Pons (tissue), 1 donor: ENCODE data around the gene CAMSAP1.
"Not testable (repeated sequence)": the region's sequence is repeated elsewhere in the genome, so short reads cannot be mapped to it uniquely, and the experiment has no call there.

Experiments used
- DNase-seq: peaks from one replicate; pipeline ENCODE4 v3.0.0-alpha.2; 2016; ENCODE audit warnings: low spot score

CAMSAP1 gene

DNA sequence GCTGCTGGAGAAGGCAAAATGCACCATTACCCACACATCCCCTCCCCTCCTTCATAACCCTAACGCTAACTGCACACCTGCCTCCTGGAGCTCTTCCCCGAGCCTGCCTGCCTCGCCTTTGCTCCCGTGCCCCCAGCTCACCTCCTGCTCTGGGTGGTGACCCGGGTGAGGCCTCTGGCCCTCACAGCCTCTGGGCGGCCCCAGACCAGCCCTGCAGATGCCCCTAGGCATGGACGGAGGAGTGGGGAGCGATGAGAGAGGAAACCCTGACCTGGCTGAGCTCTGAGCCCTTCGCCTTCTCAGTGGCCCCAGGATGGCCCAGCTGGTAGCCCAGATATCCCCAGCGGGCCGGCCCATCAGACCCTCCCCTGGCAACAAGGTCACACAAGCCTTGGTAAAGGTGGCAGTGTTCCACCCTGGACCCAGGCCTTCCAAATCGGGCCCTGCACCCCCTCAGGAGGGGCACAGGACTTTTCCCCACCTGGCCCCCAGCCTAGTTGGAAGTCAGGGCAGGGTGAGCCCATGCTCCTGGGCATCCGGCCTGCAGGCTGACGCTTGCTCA, 14.5 kb upstream of the CAMSAP1 start:
- DNase-seq: no peak

GRCh38 chr9:135920973-135921585, 13.7 kb upstream of the CAMSAP1 start:
- DNase-seq: no peak

DNA sequence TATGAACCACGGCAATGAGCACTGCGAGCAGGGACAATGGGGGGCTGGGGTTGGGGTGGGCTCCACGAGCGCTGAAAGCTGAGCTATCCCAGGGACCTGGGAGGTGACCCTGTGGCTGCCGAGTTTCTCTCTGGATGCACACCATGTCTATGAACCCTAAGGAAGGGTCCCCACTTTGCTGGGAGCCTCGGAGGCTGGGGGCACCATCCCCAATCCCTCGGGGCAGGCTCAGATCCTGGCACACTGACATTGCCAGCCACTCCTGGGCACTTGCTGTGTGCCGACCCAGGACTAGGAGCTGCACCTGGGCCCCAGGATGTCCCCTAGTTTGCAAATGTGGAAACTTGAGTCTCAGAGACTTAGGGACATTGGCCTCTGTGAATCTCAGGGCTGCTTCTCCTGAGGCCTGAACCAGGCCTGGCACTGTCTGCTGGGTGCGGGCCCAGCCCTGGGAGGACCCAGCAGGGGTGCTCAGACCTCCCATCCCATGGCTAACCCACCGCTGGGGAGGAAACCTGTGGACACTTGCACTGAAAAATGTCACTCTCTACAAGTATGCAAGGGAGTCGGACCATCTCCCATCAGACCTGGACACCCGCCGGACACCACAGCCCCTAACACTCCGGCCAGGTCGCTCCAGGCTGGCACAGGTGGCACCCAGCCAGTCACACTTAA, 13.0 kb upstream of the CAMSAP1 start:
- DNase-seq: no peak

DNA sequence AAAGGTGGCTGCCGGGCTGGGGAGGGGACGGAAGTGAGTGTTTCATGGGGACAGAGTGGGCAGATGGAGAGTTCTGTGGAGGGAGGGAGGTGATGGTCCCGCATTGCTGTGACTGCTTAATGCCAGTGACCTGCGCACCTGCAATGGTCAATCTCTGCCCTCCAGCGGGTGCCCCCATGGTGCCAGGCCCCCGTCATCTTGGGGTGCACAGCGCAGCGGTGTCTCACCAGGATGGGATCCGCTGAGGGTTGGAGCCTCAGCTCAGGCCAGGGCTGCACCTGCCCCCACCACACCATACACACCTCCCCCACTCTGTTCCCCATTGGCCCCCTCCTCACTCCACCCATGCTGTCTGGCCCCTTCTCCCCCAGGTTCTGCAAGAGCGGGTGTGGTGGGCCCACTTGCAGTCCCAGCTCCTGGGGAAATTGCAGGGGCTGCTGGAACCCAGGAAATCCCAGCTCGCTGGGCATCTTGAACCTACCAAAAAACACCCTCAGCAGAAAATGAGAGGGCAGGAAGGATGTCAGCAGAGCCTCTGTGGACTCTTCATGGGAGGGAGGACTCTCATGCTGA, 12.1 kb upstream of the CAMSAP1 start:
- no peak for DNase-seq

DNA sequence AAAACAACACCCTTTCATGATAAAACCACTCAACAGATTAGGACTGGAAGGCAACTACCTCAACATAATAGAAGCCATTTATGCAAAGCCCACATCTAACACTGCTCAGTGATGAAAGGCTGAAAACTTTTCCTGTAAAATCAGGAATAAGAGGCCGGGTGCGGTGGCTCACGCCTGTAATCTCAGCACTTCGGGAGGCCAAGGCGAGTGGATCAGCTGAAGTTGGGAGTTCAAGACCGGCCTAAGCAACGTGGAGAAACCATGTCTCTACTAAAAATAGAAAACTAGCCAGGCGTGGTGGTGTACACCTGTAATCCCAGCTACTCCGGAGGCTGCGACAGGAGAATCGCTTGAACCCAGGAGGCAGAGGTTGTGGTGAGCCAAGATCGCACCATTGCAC, 8.9 kb upstream of the CAMSAP1 start:
- not testable (repeated sequence) for DNase-seq

DNA sequence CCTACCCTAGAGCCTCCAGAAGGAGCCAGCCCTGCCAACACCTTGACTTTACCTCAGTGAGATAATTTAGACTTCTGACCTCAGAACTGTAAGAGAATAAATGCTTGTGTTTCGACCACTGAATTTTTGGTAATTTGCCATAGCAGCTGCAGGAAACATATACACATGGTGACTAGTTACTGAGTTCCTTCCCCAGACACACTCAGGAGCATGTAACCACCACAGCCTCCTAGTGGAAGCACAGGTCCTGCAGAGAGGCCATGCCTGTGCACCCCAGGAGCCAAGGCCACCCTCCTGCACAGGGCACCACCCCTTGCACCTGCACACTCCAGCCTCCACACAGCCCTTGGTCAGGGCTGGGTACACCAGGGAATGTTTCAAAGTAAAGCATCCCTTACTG, 7.6 kb upstream of the CAMSAP1 start:
- DNase-seq: no peak

DNA sequence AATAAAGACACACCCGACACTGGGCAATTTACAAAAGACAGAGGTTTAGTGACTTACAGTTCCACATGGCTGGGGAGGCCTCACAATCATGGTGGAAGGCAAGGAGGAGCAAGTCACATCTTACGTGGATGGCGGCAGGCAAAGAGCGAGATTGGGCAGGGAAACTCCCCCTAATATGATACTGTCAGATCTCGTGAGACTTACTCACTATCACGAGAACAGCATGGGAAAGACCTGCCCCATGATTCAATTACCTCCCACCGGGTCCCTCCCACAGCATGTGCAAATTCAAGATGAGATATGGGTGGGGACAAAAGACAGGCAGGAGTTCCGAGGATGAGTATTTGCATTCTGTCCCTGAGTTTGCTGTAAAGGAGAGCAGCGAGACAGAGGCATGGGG, 3.9 kb upstream of the CAMSAP1 start:
- DNase-seq: not testable (repeated sequence)

DNA sequence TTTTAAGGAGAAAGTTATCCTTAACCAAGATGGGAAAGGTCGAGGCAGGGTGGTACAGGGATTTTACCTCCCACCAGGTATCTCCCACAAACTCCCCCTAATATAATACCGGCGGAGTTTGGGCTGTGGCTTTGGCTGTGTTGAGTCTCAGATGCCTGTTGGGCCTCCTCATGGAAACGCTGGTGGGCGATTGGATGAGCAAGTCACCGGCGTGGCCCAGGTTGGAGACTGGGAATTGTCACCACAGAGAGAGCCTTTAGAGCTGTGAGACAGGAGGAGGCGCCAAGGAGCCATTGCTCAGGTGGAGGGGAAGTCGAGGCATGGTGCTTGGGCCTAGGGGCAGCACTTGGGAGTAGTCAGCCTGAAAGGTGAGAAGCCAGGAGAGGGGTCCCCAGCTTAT, 3.4 kb upstream of the CAMSAP1 start:
- DNase-seq: no peak

- DNase-seq: no peak
These were observed 2.9 kb upstream of the CAMSAP1 start for GRCh38 chr9:135910216-135910615.

- no peak for DNase-seq
These were observed 2.0 kb upstream of the CAMSAP1 start for GRCh38 chr9:135909371-135909770.

GRCh38 chr9:135908754-135909204, 1.4 kb upstream of the CAMSAP1 start:
- no peak for DNase-seq

- DNase-seq: no peak
These were observed 877 bp upstream of the CAMSAP1 start for GRCh38 chr9:135908093-135908753.

DNA sequence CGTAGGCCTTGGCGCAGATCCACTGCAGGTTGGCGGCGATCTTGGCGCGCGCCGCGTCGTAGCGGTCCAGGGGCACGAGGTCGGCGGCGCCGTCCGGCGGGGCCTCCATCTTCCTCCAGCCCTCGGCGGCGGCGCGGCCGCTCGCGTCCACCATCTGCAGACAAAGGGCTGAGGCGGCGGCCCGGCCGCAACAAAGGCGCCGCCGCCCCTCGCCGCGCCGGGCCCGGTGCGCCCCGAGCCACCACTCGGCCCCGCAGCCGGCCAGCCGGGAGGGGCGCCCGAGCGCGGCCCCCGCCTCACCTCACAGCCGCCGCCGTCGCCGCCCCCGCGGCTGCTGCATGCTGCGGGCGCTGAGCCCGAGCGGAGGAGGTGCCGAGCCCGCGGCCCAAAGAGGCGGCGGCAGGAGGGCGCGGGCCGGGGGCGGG, 328 bp downstream of the CAMSAP1 start:
- no peak for DNase-seq

DNA sequence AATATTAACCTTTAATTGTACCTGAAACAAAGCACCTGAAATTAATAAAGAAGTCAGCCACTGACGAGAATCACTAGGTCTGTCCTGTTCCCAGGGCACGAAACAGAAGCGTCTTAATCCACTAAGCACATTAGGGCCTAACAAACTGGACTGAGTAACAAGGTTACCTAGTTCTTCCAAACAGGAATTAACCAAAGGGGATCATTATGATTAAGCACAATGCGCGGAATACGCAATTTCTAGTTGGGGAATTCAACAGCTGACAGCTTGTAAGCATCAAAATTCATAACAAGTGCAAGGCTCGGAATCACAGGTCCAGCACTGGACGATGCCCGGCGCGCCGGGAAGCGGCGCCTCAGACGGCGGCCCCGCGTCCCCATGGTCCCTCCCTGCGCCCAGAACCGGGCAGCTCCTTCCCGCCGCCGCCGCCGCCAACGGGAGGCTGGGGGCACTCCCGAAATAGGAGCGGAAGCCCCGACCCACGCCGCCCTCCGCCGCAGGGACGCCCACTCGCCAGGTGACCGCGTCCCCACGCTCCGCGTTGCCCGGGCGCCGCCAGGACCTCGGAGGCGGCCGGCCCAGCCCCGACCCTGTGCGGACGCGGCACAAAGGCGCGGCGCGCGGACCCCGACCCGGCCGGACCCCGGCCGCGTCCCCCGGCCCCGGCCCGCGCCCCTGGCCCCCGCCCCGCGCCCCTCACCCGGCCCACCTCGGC, 898 bp downstream of the CAMSAP1 start:
- DNase-seq: peak; percentile 53

GRCh38 chr9:135905380-135906258, 1.7 kb downstream of the CAMSAP1 start:
- DNase-seq: peak; percentile 56

DNA sequence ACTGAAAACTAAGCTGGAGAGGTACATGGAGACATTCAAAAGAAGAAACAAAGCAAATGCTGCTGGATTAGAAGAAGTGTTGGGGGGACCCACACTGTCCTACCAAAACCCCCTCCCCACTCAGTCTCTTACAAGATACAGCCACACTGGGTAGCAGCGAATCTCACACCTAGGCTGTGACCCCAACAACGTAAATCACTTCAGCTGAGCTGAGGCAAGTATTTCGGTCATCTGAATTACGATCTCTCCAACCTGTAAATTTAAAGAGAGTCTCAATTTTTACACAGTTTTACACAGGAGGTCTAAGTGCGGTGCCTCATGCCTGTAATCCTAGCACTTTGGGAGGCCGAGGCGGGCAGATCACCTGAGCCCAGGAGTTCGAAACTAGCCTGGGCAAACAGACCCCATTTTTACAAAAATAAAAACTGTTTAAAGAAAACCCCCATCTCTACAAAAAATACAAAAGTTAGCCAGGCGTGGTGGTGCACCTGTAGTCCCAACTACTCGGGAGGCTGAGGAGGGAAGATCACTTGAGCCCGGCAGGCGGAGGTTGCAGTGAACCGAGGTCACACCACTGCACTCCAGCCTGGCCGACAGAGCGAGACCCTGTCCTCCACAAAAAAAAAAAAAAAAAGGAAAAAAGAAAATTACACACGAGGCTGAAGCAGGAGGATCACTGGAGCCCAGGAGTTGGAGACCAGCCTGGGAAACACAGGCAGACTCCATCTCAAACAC, 3.4 kb downstream of the CAMSAP1 start:
- no peak for DNase-seq

- DNase-seq: no peak
These were observed 4.0 kb downstream of the CAMSAP1 start for GRCh38 chr9:135903358-135903656.

DNA sequence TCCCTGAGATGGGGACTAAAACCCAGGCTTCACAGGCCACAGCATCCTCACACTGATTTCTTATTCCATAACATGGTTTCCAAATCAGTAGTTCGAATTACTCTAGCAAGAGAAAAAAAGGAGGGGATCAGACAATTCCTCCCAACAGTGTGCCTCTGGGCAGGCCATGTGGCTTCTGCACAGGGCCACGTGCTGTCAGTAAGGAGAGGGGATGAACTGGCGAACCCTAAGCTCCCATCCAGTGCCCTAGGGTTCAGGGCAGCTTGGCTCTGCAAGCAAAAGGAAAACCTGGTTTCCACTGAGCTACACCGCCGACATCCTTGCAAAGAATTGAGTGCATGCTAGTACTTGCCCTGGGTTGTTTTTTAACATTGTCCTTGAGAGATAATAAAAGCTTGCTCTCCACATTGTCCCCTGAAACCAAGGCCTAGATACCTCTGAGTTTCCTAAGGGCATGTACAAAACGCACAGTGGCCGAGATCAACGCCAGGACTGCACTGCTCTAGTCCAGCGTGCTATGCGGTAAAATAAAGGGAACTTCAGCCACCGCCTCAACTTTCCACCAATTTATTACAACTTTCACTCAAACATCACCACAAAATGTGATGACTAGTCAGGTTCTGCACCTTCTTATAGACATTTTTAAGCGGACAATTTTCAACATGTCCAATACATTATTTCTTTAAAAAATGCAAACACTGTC, 4.5 kb downstream of the CAMSAP1 start:
- no peak for DNase-seq

- DNase-seq: no peak
These were observed 5.5 kb downstream of the CAMSAP1 start for GRCh38 chr9:135901826-135902225.
